NAMALWA (cell line): ENCODE results near the gene LINGO3.

Source experiments
- DNase-seq: peaks from one replicate; pipeline ENCODE4 v3.0.0-alpha.2; 2015; ENCODE audit warnings: low spot score

Gene LINGO3

DNA sequence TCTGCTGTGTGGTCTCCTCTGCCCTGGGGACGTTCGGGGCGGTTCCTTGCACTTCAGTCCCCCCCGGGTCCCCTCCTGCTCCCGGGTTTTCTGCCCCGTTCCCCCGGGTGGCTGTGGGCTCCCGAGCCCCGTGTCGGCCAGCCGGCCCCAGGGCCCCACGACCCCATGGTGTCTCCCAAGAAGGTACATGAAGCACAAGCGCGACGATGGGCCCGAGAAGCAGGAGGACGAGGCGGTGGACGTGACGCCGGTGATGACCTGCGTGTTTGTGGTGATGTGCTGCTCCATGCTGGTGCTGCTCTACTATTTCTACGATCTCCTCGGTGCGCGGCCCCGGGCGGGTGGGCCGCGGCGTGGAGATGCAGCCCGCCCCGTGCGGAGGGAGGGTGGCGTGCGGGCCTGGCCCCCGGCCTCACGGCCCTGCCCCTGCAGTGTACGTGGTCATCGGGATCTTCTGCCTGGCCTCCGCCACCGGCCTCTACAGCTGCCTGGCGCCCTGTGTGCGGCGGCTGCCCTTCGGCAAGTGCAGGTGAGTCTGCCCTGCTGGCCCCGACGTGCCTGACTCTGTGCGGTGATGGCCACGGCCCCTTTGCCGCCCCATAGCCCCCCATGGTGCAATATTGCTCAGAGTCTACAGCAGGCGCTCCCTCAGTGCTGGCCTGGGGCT, 31.8 kb upstream of the LINGO3 start:
- DNase-seq: no peak

DNA sequence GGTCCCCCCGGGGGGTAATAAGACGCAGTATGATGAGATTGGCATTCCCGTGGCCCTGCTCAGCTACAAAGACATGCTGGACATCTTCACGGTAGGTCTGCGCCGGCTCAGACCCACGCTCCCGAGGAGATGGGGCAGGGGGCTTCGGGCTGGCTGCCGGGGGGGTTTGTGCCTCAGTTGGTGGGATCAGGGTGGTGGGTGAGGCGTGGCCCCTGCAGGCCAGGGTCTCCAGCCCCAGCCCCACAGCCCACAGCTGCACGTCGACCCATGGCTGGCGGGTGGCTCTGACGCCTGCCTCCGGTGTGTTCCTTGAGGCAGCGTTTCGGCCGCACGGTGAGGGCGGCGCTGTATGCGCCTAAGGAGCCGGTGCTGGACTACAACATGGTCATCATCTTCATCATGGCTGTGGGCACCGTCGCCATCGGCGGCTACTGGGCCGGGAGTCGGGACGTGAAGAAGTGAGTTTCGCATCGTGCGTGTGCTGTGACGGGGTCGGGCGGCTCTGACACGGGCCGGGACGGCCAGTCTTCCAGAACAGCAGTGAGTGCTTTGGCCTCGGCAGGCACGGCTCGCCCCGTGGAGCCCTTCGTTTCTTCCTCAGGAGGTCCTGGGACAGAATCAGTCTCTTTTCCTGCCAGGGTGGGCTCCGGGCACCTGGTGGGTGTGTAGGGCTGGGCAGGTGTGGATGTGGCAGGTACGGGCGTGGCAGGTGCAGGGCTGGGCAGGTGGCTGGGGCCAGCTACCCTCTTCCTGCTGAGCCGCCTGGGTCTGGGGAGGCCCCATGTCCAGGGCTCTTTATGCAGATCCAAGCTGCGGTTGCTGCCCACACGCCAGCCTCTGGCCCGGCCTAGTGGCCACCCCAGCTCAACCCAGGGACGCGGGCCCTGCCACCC, 31.0 kb upstream of the LINGO3 start:
- no peak for DNase-seq

DNA sequence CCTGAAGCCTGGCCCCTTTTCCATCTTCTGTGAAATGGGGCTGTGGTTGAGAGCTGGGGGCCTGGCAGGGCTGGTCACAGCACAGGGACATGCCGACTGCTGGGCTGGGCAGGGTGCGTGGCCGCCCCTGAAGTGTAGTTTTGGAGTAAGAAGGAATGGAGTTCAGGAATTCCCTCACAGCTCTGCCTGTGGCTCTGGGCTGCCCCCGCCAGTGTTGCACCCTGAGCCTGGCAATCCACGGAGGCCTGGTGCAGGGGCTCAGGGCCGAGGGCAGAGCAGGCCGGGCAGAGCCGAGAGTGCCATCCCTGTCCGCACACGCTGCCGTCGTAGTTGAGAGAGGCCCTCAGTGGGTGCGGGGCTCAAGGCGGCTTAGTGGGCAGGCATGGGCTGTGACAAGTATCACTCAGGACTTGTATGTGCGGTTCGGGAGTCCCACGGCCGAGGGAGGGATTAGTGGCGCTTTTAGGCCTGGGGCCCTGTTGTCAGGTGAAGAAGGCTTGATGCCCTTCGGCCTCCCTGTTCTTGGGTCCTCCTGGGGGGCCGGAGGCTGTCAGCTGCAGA, 30.2 kb upstream of the LINGO3 start:
- no peak for DNase-seq

DNA sequence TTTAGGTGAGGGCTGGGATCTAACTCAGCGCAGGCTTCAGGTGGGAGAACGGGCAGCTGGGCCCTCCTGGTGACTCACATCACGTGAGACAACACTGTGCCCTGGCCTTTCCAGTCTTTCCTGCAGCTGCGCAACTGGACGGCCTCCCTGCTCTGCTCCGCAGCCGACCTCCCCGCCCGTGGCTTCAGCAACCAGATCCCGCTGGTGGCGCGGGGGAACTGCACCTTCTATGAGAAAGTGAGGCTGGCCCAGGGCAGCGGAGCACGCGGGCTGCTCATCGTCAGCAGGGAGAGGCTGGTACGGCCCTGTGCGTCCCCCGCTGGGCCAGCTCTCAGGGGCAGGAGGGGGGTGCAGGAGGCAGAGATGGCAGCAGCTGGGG, 29.4 kb upstream of the LINGO3 start:
- peak; percentile 45 for DNase-seq

DNA sequence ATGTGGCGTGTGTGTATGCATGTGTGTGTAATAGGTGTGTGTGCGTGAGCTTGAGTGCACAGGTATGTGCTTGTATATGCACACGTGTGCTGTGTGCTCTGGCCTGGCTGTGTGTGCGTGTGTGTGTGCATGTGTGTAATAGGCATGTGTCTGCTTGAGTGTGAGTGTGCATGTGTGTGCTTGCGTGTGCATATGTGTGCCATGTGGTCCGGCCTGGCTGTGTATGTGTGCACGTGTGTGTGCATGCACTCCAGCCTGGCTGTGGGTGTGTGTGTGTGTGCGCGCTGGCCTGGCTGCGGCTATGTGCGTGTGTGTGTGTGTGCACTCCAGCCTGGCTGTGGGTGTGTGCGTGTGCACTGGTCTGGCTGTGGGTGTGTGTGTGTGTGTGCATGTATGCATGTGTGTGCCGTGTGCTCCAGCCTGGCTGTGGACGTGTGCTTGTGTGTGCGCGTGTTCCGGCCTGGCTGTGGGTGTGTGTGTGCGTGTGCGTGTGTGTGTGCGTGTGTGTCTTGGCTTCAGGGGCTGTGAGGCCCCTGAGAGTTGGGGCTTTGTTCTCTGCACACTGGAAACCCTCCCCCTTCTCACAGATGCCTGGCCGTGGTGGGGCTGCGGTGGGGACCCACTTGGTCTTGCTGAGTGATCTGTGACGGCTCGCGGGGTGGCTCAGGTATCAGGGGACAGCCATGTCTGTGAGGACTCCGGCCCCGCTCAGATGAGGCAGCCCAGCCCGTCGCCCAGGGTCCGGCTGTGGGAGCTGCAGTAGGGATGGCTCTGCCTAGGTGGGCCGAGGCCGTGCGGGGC, 28.8 kb upstream of the LINGO3 start:
- no peak for DNase-seq

DNA sequence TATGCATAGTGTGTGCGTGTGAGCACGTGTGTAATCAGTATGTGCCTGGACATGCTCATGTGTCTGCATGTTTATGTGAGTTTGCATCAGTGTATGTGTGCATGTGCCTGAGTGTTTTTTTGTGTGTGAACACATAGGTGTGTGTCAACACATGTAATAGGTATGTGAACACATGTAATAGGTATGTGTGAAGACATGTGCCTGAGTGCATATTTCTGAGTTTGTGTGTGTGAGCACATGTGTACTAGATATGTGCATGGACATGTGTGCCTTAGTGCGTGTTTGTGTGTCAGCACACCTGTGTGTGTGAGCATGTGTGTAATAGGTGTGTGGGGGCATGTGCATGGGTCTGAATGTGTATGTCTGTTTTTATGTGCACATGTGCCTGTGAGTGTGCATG, 27.9 kb upstream of the LINGO3 start:
- no peak for DNase-seq

DNA sequence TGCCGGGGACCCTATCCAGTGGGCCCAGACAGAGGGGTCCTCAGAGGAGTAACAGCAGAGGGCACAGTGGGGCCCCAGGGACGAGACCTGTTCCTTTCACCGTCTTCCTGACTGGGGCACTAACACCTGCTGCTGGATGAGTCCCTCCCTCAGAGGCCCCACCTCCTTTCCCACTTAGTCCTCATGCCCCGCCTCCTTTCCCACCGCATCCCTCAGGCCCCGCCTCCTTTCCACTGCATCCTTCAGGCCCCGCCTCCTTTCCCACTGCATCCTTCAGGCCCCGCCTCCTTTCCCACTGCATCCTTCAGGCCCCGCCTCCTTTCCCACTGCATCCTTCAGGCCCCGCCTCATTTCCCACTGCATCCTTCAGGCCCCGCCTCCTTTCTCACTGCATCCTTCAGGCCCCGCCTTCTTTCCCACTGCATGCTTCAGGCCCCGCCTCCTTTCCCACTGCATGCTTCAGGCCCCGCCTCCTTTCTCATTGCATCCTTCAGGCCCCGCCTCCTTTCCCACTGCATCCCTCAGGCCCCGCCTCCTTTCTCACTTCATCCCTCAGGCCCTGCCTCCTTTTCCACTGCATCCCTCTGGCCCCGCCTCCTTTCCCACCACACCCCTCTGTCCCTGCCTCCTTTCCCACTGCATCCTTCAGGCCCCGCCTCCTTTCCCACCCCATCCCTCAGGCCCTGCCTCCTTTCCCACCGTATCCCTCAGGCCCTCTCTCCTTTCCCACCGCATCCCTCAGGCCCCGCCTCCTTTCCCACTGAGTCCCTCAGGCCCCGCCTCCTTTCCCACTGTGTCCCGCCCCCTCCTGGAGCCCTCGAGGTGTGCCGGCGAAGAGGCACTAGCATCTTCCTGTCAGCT, 27.3 kb upstream of the LINGO3 start:
- DNase-seq: peak; percentile 38

DNA sequence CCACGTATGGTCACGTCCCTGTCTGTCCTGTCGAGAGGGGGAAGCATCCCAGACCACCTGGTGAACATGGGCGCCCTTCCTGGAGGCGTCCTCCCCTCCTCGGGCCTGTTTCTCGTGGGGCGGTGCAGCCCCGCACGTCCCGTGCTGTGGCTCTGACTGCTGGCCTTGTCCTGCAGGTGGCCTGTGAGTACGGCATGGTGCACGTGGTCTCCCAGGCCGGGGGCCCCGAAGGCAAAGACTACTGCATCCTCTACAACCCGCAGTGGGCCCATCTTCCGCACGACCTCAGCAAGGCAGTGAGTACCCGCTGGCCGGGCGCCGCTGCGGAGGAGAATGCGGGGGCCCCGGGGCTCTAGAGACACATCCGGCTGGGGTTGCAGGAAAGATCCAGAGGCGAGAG, 26.5 kb upstream of the LINGO3 start:
- DNase-seq: no peak

DNA sequence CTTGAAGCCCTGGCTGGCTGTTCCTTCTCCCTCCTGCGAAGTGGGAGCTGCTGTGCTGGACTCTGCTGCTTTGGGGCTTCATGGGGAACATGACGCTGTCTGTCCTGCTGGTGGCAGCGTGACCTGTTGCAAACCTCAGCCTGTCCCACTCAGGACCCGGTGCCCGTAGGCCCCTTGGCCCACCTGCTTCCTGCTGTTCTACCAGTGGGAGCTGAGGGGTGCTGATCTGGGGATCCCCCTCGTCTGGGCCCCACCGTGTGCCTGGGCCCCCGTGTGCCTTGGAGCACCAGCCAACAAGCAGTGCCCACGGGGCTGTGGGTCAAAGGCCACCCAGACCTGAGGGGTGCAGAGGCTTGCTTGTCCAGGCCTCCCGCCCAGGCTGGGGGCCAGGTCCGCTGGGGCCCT, 25.9 kb upstream of the LINGO3 start:
- DNase-seq: no peak

DNA sequence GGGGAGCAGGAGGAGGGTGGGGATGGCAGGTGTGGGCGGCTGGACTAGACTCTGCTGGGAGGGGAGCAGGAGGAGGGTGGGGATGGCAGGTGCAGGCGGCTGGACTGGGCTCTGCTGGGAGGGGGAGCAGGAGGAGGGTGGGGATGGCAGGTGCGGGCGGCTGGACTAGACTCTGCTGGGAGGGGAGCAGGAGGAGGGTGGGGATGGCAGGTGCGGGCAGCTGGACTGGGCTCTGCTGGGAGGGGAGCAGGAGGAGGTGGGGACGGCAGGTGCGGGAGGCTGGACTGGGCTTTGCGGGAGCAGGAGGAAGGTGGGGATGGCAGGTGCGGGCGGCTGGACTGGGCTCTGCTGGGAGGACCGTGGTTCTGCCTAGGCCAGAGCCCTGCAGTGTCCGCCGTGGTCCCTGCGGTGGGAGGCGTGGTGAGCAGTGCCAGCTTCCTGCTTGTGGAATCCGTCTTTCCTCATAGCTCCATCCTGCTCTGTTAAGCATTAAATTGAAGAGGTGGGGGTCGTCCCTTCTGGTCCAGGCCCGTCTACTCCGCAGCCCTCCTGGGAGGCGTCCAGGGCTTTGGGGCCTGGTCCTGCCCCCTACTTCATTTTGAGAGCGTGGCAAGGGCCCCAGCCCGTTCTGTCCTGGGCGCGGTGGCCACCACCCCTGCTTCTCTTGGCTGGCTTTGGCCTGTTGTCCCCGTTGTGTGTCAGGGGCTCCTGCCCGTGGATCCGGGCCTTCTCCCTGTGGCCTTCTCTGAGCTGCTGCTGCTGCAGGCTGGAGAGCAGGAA, 25.3 kb upstream of the LINGO3 start:
- peak; percentile 56 for DNase-seq

DNA sequence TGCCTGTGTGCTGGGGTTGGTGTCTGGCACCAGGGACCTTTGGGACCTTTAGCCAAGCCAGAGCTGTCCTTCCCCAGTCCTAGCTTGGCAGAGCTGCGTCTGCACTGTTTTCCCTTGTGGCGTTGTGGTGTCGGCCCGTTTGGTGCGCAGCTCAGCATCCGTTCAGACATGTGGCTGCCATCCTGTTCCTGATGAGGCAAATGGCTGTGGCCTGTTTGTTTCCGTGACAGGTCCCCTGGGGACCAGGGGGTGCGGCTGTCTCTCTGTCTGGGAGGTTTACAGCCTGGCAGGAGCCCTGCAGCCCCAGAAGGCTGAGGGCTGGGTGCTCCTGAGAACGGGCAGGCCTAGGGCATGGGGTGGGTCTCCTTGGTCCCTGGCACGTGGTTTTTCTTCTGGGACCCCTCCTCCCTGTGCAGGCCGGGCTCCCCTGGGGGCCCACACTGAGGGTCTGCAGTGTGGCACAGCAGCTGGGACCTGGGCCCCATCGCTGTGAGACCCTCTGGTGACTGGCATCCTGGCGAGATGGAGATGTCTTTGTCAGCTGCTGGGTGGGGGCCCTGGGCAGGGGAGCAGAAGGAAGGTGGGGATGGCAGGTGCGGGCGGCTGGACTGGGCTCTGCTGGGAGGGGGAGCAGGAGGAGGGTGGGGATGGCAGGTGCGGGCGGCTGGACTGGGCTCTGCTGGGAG, 24.5 kb upstream of the LINGO3 start:
- peak; percentile 95 for DNase-seq

DNA sequence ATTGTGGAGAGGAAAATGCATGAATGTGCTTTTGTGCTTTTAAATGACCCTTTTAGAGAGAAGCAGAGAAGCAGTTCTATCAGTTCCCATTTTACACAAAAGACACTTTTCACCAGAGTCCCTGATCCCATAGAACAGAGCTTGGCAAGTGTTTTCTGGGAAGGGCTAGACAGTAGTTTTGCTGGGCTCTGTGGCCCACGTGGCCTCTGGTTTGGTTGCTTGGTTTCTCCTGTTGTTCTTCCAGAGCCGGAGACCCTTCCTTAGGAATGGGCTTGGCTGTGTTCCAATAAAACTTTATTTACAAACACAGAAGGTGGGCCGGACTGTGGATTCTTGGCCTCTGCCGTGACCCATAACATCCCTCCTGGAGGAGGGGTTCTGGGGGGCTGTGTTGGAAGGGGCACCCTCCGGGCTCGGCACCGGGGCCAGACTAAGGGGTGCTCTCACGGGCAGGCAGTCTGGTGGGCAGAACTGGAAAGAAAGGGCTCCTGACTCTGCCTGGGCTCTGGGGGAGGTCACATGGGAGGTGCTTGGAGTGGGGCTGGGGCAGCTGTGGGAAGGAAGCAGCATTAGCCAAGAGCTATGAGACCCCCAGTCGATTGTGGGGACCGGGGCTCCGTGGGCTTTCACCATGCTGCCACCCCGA, 23.8 kb upstream of the LINGO3 start:
- no peak for DNase-seq

DNA sequence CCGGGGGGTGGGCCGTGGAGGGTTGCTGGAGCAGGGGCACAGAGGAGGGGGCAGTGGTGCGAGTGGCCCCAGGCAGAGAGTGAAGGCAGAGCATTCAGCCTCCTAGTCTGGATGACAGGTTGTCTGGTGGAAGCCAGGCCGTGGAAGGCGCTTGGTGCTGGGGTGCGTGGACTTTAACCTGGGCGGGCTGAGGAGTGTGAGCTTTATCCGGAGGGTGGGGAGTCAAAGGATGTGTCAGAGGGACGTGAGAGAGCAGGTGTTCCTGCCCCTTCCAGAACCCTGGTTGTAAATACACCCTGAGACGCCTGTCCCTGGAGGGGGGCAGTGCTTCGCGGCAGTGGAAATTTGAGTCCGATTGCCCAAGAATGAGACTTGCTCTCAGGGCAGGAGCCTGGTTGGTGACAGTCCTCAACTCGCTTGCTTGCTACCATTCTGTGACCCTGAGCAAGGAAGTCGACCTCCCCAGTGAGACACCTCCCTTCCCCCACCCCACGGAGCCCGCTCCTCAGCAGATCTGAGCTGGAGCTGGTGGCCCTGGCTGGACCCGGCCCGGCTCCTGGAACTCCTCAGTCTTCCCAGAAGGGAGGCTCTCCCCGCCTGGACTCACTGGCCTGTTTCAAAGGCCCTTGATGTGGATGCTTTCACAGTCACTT, 22.8 kb upstream of the LINGO3 start:
- DNase-seq: no peak

DNA sequence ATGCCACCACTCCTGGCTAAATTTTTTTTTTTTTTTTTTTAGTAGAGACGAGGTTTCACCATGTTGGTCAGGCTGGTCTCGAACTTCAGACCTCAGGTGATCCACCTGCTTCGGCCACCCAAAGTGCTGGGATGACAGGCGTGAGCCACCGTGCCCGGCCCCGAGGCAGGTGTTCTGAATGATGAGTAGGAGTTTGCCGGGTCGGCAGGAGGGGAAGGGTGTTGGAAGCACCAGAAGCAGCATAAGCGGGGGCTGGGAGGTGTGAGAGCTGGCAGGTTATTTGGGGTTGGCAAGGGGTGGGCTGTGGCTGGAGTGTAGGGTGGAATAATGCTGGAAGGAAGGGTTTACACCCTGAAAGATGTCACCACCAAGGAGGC, 22.3 kb upstream of the LINGO3 start:
- no peak for DNase-seq

DNA sequence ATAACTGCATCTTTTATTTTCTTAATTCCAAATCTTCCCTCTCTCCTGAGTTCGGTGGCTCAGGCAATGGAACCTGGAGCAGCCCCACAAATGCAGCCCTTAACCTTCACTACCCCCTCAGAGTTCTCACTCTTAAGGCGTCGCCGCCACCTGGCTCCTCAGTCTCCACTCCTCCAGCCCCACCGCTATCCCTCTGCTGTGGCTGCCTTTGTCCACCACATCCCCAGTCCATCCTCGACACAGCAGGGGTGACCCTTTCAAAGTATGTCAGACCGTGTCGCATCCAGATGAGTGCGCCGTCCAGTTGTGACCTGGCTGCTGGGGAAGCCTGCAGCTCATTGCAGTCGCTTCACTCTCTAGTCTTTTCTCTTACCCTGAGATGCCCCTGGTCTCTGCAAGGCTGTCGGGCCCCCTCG, 21.6 kb upstream of the LINGO3 start:
- DNase-seq: no peak

DNA sequence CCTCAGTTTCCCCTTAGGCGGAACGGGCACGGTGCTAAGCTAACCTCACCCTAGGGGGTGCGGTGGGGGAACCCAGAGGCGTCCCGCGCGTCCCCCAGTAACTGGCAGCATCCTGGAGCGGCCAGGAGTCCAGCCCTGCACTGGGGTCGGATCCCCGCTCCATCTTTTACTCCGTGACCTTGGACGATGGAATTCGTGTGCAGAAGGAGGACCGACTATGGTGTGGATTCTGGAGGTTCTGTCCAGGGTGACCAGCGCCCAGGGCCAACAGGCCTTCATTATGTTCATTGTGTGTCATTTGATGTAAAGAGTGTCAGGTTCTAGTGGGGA, 21.2 kb upstream of the LINGO3 start:
- DNase-seq: no peak

DNA sequence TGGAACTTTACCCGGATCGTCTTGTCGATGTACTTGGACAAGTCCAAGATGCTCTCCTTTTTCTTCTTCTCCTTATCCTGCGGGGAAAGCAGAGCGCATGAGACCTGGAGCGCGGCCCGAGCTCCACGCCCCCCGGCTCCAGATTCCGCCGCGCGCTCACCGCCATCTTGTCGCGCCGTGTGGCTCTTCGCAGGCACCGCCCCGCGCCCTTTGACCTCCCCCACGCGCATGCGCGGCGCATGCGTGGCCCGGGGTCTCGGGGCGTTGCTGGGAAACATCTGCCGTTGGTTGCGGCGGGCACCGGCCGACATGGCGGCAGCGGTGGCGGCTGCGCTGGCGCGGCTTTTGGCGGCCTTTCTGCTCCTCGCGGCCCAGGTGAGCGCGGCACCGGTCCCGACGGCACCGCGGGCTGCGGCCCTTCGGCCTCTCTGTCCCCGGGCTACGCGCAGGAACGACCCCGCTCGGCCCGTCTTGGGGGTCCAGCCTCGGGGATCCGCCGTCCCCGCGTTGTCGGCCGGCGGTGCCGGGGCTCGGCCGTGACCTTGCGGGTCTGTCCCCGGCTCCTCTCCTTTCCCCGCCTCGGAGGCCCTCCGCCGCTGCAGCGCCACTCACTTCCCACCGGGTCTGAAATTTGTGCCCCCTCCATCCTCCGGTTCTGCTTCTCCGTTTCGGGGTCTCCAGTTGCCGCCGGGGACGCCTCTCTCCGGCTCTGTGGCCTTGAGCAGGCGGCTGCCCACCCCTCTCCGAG, 20.6 kb upstream of the LINGO3 start, which contains the start of the genes LSM7 and SPPL2B:
LSM7 (minus strand) TSS at position 186 of the 748 bp plus-strand sequence; CDS start at position 166, 20 bp downstream.
SPPL2B (plus strand) TSS at position 284 of the 748 bp plus-strand sequence; CDS start at position 310, 26 bp downstream.
- DNase-seq: peak; percentile 95

DNA sequence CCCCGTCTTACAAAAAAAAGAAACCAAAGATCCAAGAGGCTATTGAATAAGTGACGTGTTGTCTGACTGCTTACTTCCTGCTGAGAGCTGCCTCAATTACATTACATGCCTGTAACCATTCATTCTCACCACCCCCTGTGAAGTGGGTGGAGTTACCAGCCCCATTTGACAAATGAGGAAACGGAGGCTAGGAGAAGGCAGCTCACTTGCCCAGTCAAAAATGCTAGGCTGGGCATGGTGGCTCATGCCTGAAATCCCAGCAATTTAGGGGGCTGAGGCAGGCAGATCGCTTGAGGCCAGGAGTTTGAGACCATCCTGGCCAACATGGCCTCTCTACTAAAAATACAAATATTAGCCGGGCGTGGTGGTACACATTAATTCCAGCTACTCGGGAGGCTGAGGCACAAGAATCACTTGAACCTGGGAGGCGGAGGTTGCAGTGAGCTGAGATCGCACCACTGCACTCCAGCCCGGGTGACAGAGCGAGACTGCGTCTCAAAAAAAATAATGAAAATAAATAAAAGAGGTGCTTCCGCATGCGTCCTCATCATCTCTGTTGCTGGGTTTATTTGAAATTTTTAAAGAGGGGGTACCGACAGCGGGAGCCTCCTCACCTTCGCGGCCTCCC, 19.9 kb upstream of the LINGO3 start:
- peak; percentile 95 for DNase-seq
